IPS DF 4.7 (cell line): Measurements from ENCODE around the gene TOM1L1.

Experiments used
- DNase-seq: peaks from one replicate; pipeline ENCODE4 v3.0.0-alpha.2; 2013; ENCODE audit warnings: low spot score; ENCODE audit errors: extremely low read depth

The TOM1L1 gene

DNA sequence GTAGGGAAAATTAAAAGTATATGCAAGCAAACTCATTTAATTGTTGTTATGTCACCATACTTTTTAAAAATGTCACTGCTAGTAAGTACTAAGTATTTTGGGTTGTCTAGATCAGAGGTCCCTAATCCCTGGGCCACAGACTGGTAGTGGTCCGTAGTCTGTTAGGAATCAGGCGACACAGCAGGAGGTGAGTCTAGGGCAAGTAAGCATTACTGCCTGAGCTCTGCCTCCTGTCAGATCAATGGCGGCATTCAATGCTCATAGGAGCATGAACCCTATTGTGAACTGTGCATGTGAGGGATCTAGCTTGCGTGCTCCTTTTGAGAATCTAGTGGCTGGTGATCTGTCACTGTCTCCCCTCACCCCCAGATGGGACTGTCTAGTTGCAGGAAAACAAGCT, 89.5 kb downstream of the TOM1L1 start:
- no peak for DNase-seq

DNA sequence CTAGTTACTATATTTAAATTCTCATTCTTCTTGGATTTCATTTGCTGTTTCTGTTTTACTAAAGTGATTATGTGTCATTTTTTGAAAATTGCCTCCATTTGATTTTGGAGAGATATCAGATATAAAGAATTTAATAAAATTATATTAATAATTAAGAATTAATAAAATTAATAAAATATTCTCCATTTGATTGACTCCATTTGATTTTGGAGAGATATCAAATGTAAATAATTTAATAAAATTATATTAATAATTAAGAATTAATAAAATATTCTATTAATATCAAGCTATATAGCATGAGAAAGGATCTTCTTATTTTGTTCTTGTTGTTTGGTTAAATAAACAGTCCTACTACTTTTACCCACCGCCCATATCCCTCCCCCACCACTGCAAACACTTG, 90.9 kb downstream of the TOM1L1 start:
- no peak for DNase-seq

DNA sequence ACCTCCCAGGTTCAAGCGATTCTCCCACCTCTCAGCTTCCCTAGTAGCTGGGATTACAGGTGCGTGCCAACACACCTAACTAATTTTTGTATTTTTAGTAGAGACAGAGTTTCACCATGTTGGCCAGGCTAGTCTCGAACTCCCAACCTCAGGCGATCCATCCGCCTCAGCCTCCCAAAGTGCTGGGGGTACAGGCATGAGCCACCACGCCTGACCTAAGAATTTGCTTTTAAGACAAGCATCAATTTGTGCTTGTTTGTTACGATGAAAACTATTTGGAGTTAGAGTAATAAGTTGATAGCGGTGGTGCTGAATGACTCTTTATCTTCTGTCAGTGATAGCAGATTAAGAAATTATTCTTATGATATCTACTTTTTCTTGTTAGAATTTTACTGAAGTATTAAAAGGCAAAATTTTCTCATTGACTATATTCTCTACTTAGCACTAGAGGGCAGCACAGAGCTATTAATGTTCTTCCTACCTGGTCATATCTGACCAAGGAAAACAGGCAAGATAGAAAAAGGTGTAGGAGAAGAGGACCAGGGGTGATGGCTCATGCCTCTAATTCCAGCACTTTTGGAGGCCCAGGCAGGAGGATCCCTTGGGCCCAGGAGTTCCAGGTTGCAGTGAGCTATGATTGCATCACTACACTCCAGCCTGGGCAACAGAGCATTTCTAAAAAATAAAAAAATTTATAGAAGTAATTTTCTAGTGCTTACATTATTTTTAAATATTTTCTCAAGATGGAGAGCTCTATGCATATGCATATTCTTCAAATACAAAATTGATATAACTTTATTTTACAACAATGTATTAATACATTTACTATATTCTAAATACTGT, 92.4 kb downstream of the TOM1L1 start:
- DNase-seq: no peak

DNA sequence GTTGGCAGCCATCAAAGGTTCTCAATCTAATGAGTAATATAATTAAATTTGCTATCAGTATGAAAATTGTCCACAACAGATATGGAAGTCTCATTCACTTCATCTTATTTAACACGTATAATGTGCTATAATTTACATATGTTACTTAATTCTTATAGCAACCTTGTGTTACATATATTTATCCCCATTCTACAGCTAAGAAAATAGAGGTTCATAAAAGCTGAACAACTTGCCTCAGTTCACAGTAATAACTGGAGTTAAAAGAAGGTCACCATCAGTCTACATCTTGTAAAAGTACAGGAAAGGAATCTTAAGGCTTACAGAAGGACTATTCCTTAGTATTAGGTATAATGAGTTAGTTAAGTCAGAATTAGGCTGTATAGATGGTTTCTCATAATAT, 95.8 kb downstream of the TOM1L1 start:
- DNase-seq: no peak

DNA sequence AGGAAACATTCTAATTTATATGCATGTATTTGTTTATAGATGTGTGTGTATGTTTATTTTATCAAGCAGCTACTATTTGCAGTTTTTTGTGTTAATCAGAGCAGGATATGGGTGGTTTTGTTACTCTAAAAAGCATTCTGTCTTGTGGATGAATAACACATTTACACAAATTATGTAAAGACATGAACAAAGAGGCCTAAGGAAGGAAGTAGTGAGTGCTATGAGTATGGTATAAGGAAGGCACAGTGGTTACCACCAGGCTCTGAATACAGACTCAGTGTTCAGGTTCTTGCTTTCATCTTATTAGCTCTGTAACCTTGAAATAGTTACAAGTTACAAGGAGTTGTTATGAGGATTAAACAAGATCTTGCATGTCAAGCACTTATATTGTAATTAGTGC, 101.8 kb downstream of the TOM1L1 start:
- no peak for DNase-seq

DNA sequence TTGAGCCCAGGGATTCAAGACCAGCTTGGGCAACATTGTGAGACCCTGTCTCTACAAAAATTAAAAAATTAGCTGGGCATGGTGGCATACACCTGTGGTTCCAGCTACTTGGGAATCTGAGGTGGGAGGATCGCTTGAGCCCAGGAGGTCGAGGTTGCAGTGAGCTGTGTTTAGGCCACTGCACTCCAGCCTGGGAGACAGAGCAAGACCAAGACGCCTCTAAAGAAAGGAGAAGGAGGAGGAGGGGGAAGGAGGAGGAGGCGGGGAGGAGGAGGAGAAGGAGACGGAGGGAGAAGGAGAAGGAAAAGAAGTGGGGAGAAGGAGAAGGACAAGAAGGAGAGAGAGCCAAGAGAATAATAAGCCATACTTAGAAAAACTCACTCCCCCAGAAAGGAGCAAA, 103.8 kb downstream of the TOM1L1 start:
- no peak for DNase-seq

DNA sequence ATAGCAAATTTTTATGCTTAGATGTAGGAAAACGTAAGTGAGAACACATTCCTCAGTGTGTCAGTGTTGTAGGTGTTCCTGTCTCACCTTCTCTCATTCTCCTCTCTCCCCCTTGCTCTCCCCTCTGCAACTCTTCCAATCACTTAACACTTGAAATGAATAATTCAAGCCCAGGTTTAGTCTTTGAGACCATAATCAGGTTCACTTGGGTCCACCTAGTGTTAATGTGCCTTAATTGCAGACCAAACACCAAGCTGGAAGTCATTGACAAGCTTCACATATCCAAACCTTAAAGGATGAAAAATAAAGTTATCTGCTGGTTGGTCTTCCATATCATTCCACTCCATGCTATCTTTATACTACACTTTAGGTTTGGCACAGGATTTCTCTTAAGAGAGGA, 104.9 kb downstream of the TOM1L1 start:
- peak; percentile 36 for DNase-seq
